ENCODE measurements around the gene SPOCD1.

SPOCD1 gene

DNA sequence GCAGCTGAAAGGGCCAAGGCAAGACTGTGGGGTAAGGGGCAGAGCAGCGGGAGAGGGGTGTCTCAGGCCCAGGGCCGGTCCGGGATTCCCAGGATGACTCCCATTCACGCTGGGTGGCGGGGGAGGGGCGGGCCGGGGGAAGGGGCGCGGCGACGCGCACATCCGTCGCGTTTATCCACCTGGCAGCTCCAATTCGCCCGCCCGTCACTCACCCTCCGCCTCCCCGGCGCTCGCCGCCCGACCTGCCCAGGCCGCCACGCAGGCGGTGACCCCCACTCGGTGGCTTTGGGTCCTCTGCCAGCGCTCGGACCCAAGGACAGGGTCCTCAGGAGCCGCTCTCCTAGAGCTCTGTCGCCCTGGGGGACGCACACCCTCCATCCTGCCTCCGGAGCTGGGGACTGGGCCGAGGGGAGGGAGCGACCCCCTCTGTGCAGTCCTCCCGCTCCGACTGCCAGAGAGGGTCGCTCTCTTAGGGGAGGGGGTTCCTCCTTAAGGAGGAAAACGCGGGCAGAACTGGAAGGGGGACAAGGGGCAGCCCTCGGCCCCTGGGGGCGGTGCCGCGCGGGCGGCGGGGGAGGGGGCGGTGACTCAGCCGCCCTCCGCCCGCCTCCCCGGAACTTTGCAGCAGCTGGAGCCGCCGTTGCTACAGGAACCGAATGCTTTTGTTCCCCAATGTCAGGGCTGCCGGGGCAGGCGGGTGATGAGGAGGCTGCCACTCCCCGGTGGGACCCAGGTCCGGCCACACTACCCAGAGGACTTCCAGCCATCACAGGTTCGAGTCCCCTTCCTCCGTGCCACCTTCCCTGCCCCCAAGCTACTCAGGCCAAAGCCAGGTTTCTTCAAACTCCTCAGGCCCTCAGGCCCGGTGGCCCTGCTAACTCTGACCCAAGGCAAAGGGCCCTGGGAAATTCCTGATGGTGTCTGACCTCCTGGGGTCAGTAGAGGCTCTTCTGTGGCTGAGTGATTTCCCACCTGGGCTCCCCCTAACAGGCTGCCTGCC is 55.1 kb downstream of the SPOCD1 start:
- Mint-ChIP-seq H3K36me3 (no peaks in the 10 kb centered on the region), H3K4me1 (peaks cover 18 to 37% of the 10 kb centered on the region in 2 donors), H3K9me3 (no peaks in the 10 kb centered on the region), H3K4me3 (peak overlapping the region; percentile 52 to 66), H3K27me3 (peaks cover 8 to 20% of the 10 kb centered on the region in 2 donors), H3K27ac (peak overlapping the region; percentile 37)
- ATAC-seq (replicated peaks) (peak; percentile 61 to 68), DNase-seq (peak; percentile 43)

DNA sequence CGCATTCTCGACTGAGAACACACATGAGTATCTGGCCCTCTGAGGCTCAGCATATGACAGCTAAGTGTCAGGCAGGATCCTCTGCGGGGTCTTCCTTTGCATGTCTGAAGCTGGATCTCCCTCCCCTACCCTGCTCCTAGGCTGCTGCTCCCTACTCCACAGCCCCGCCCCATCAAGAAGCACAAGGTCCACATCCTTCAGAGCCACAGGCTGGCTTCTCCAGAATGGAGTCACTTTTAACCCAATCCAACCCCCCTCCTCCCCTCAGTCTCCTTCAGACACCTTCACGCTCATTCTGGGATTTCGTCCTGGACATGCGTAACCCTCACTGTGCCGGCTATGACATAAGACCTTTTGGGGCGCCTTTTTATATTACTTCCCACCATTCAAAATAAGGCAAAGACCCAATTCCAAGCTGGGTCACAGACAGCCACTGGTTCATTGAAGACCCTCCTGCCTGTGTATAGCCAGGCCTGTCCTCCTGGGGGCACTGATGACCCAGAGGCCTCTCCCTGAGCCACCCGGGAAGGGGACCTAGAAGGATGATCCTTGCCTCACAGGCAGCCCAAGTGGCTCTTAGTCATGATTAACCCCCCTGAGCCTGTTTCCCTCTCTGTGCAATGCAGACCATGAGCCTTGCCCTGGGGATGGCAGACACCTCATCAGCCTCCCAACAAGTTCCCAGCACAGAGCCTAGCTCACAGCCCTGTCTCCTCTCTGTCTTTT is 56.4 kb downstream of the SPOCD1 start:
- Mint-ChIP-seq H3K27me3 (peaks cover 12 to 26% of the 10 kb centered on the region in 2 donors), H3K27ac (peak overlapping the region; percentile 44), H3K9me3 (no peaks in the 10 kb centered on the region), H3K4me3 (no peak overlapping the region), H3K4me1 (peaks cover 14 to 29% of the 10 kb centered on the region in 2 donors), H3K36me3 (no peaks in the 10 kb centered on the region)
- DNase-seq (no peak), ATAC-seq (replicated peaks) (no peak)

- DNase-seq (no peak), ATAC-seq (replicated peaks) (no peak)
- peaks cover 12 to 30% of the 10 kb centered on the region in 2 donors for H3K27me3 Mint-ChIP-seq
- H3K9me3 Mint-ChIP-seq: no peaks in the 10 kb centered on the region
- H3K27ac Mint-ChIP-seq: no peak overlapping the region
- no peak overlapping the region for H3K4me3 Mint-ChIP-seq
- no peaks in the 10 kb centered on the region for H3K36me3 Mint-ChIP-seq
- peaks cover 14 to 28% of the 10 kb centered on the region in 2 donors for H3K4me1 Mint-ChIP-seq
Observed at GRCh38 chr1:31758823-31759222, 57.0 kb downstream of the SPOCD1 start.

DNA sequence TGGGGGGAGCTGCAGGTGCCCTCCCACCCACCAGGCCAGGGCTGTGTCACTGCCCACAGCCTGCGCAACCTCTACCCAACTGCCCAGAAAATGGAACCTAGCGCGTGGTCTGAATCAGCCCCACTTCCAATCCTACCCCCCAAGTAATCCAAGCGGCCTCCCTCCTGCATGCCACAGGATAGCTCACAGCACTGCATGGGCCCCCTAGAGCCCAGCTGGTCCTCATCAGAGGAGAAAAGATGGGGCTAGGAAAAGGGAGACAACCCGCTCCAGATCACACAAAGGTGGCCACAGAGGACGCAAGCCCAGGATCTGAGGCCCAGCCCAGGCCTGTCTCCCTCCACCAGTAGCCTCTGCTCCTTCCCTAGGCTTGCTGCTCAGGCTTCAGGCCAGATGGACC is 57.8 kb downstream of the SPOCD1 start:
- no peak for ATAC-seq (replicated peaks)
- H3K27me3 Mint-ChIP-seq: peaks cover 6 to 30% of the 10 kb centered on the region in 2 donors
- no peak for DNase-seq
- peaks cover 7 to 20% of the 10 kb centered on the region in 2 donors for H3K4me1 Mint-ChIP-seq
- H3K4me3 Mint-ChIP-seq: no peak overlapping the region
- no peaks in the 10 kb centered on the region for H3K9me3 Mint-ChIP-seq
- H3K27ac Mint-ChIP-seq: no peak overlapping the region
- no peaks in the 10 kb centered on the region for H3K36me3 Mint-ChIP-seq

DNA sequence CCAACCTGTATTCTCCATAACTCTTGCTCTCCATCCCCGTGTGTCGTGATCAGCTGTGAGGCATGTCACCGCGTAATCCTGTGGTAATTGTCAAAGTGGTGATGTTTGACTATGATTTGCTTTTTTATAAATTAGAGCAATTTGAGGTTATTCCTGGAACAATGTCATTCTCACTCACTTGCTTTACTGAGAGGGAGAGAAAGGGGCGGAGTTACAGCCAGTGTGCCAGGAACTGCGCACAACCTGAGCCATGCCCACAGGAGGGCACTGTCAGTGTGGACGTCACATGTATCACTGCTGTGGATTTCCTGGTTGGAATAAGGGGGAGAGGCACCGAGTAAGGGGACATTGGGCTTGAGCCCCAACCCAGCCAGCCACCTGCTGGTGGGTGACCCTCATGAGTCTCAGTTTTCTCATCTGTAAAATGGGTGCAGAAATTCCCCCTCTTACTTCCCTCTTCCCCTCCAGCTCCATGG is 58.6 kb downstream of the SPOCD1 start:
- no peak overlapping the region for H3K4me3 Mint-ChIP-seq
- no peak for DNase-seq
- H3K9me3 Mint-ChIP-seq: no peaks in the 10 kb centered on the region
- no peaks in the 10 kb centered on the region for H3K36me3 Mint-ChIP-seq
- no peak for ATAC-seq (replicated peaks)
- H3K27me3 Mint-ChIP-seq: peaks cover 9 to 30% of the 10 kb centered on the region in 2 donors
- H3K27ac Mint-ChIP-seq: no peak overlapping the region
- H3K4me1 Mint-ChIP-seq: peaks cover 7 to 18% of the 10 kb centered on the region in 2 donors

GRCh38 chr1:31756578-31756977 is 59.2 kb downstream of the SPOCD1 start:
- Mint-ChIP-seq H3K9me3 (no peaks in the 10 kb centered on the region), H3K27ac (no peak overlapping the region), H3K36me3 (no peaks in the 10 kb centered on the region), H3K4me3 (no peak overlapping the region), H3K4me1 (peaks cover 8 to 21% of the 10 kb centered on the region in 2 donors), H3K27me3 (peaks cover 9 to 30% of the 10 kb centered on the region in 2 donors)
- DNase-seq (no peak), ATAC-seq (replicated peaks) (no peak)

DNA sequence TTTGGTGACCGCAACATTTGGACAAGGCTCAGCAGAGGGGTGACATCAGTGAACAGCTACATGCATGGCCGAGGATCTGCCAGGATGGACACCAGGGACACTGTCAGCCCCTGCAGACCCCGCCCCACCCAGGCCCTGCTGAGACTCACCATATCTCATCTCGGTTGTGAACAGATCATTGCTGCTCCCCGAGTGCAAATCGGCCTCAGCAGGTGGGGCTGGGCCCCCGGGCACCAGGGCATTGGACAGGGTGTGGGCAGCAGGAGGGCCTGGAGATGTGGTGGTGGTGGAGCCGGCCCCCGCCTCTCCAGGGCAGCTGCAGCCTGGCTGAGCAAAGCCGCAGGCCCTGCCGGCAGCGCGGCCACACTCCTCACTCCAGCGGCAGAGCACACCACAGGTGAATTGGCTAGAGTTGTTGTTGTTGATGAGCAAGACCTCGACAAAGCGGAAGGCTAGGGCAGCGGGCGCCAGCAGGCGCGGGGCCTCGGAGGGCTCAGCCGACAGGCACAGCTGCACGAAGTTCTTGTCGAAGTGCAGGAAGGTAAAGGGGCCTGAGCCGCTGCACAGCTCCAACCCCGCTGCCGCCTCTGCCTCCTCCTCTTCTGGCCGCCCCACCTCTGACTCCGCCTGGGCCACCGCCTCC is 59.9 kb downstream of the SPOCD1 start:
- no peak for ATAC-seq (replicated peaks)
- no peaks in the 10 kb centered on the region for H3K36me3 Mint-ChIP-seq
- no peak for DNase-seq
- H3K9me3 Mint-ChIP-seq: no peaks in the 10 kb centered on the region
- H3K27me3 Mint-ChIP-seq: peaks cover 11 to 34% of the 10 kb centered on the region in 2 donors
- peaks cover 8 to 20% of the 10 kb centered on the region in 2 donors for H3K4me1 Mint-ChIP-seq
- H3K4me3 Mint-ChIP-seq: no peak overlapping the region
- H3K27ac Mint-ChIP-seq: no peak overlapping the region

DNA sequence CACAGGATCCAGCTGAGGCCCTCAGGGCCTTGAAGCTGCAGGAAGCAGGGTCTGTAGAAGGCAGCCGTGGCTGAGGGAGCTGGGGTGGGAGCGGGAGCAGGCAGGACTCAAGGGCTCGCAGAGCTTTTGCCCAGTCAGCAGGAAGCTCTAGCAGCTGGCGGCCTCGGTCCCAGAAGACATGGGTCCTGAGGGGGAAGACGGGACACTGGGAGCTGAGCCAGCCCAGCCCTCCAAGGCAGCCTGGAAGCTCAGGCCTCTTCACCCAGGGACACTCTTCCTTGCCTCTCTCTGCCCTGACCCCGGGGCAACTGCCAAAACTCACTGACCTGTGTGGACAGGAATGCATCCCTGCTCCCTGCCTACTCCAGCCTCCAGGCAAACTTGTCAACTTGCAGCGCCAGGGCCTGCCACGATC is 60.6 kb downstream of the SPOCD1 start:
- no peaks in the 10 kb centered on the region for H3K9me3 Mint-ChIP-seq
- H3K36me3 Mint-ChIP-seq: no peaks in the 10 kb centered on the region
- H3K4me1 Mint-ChIP-seq: peaks cover 14 to 22% of the 10 kb centered on the region in 2 donors
- peaks cover 17 to 41% of the 10 kb centered on the region in 2 donors for H3K27me3 Mint-ChIP-seq
- DNase-seq: no peak
- no peak overlapping the region for H3K4me3 Mint-ChIP-seq
- H3K27ac Mint-ChIP-seq: no peak overlapping the region
- ATAC-seq (replicated peaks): no peak

DNA sequence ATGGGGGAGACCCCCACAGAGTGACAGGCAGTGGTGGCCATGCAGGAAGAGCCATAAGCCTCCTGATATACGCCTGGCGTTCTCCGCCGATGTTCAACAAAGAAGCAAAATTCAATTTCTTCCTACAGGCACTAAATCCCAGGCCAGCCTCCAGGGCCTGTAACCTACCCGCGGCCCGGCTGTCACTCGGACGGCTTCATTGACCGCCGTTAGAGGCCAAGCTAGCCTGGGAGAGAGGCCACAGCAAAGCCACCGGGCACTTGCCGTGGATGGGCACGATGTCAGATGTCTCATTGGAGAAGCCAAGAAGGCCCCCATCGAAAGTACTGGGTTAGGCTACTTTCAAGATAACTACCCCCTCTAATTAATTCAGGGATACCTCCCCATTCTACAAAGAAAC is 61.4 kb downstream of the SPOCD1 start:
- H3K4me1 Mint-ChIP-seq: peaks cover 14 to 22% of the 10 kb centered on the region in 2 donors
- no peaks in the 10 kb centered on the region for H3K36me3 Mint-ChIP-seq
- DNase-seq (no peak), ATAC-seq (replicated peaks) (no peak)
- no peaks in the 10 kb centered on the region for H3K9me3 Mint-ChIP-seq
- peaks cover 24 to 49% of the 10 kb centered on the region in 2 donors for H3K27me3 Mint-ChIP-seq
- no peak overlapping the region for H3K4me3 Mint-ChIP-seq
- no peak overlapping the region for H3K27ac Mint-ChIP-seq

GRCh38 chr1:31753707-31754349 is 62.0 kb downstream of the SPOCD1 start:
- no peaks in the 10 kb centered on the region for H3K36me3 Mint-ChIP-seq
- no peaks in the 10 kb centered on the region for H3K9me3 Mint-ChIP-seq
- no peak overlapping the region for H3K27ac Mint-ChIP-seq
- no peak overlapping the region for H3K4me3 Mint-ChIP-seq
- DNase-seq (no peak), ATAC-seq (replicated peaks) (no peak)
- peaks cover 14 to 22% of the 10 kb centered on the region in 2 donors for H3K4me1 Mint-ChIP-seq
- H3K27me3 Mint-ChIP-seq: peaks cover 28 to 55% of the 10 kb centered on the region in 2 donors

GRCh38 chr1:31752952-31753475 is 62.8 kb downstream of the SPOCD1 start:
- Mint-ChIP-seq H3K27me3 (peaks cover 32 to 58% of the 10 kb centered on the region in 2 donors), H3K4me1 (peaks cover 14 to 22% of the 10 kb centered on the region in 2 donors), H3K4me3 (no peak overlapping the region), H3K9me3 (no peaks in the 10 kb centered on the region), H3K36me3 (no peaks in the 10 kb centered on the region), H3K27ac (no peak overlapping the region)
- DNase-seq (no peak), ATAC-seq (replicated peaks) (no peak)

DNA sequence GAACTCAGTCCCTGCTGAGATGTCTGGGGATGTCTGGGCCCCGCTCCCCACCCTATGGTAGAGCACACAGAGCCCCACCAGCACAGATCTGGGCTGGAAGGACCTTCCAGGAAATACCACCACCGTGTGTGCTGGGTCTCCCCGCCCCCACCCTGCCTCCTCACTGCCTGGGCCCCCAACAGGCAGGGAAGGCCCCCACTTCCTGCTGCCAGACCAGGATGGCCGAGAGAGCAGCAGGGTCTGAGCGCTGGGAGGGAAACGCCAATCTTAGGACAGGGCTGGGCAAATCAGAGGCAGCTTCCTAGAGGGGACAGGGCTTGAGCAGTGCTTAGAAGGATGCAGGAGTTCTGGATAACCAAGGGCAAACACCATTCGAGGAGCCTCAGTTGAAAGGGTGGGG is 63.6 kb downstream of the SPOCD1 start:
- DNase-seq (no peak), ATAC-seq (replicated peaks) (no peak)
- peak overlapping the region; percentile 42 for H3K27ac Mint-ChIP-seq
- H3K9me3 Mint-ChIP-seq: no peaks in the 10 kb centered on the region
- no peak overlapping the region for H3K4me3 Mint-ChIP-seq
- no peaks in the 10 kb centered on the region for H3K36me3 Mint-ChIP-seq
- peaks cover 15 to 25% of the 10 kb centered on the region in 2 donors for H3K4me1 Mint-ChIP-seq
- H3K27me3 Mint-ChIP-seq: peaks cover 32 to 63% of the 10 kb centered on the region in 2 donors

GRCh38 chr1:31751822-31752241 is 64.0 kb downstream of the SPOCD1 start:
- no peaks in the 10 kb centered on the region for H3K36me3 Mint-ChIP-seq
- no peak for DNase-seq
- H3K27ac Mint-ChIP-seq: no peak overlapping the region
- peaks cover 20 to 29% of the 10 kb centered on the region in 2 donors for H3K4me1 Mint-ChIP-seq
- peaks cover 36 to 68% of the 10 kb centered on the region in 2 donors for H3K27me3 Mint-ChIP-seq
- H3K9me3 Mint-ChIP-seq: no peaks in the 10 kb centered on the region
- no peak overlapping the region for H3K4me3 Mint-ChIP-seq
- ATAC-seq (replicated peaks): no peak

Measured in stimulated activated naive B cell treated with anti-CD40 and anti-IgM and Interleukin-4, amounts not matched to agents 10 μg/mL and 1 μg/mL and 100 μg/mL, for 72 hours (primary cell).